Esophagus mucosa (tissue), 1 donor: ENCODE results near the gene CTNNBIP1. TPM values are rescaled to one million over a fixed set of nuclear protein-coding genes. Genes with fewer than 3 reads are reported as not detected.
"Not testable (repeated sequence)": the region's sequence is repeated elsewhere in the genome, so short reads cannot be mapped to it uniquely, and the experiment has no call there.

Experiments used
- ATAC-seq: fragments of 200-7000 bp; cut with Tn5 transposase; one replicate; pipeline ENCODE4 v1.9.1; 2020
- total RNA-seq: library from RNA; stranded (reverse); gene quantifications from one replicate; pipeline ENCODE4 v1.2.4, GENCODE V29; 2023
- donor health status: DM: yes; HTN: yes; CAD: no.

CTNNBIP1 gene
- total RNA-seq, 1 donor from 2014 or later: 175 TPM

- no peak for ATAC-seq
These were observed 82.4 kb downstream of the CTNNBIP1 start for GRCh38 chr1:9827558-9828185.

GRCh38 chr1:9826616-9827015 lies 83.5 kb downstream of the CTNNBIP1 start:
- no peak for ATAC-seq

GRCh38 chr1:9826087-9826486 lies 84.0 kb downstream of the CTNNBIP1 start:
- ATAC-seq: no peak

GRCh38 chr1:9825093-9826074 lies 84.7 kb downstream of the CTNNBIP1 start:
- ATAC-seq: peak; percentile 89

- ATAC-seq: no peak
These were observed 85.4 kb downstream of the CTNNBIP1 start for GRCh38 chr1:9824702-9825089.

GRCh38 chr1:9823943-9824701 lies 85.9 kb downstream of the CTNNBIP1 start, which contains the start of gene CLSTN1:
Gene CLSTN1, minus strand, starts transcription at chr1:9823965. Its CDS starts 232 bp downstream, at chr1:9823733.
- ATAC-seq: peak; percentile 62

- no peak for ATAC-seq
These were observed 86.5 kb downstream of the CTNNBIP1 start for GRCh38 chr1:9823693-9823942.

- ATAC-seq: peak; percentile 1
These were observed 87.0 kb downstream of the CTNNBIP1 start for GRCh38 chr1:9822897-9823692.

- ATAC-seq: no peak
These were observed 87.6 kb downstream of the CTNNBIP1 start for GRCh38 chr1:9822490-9822889.

GRCh38 chr1:9821710-9822109 lies 88.4 kb downstream of the CTNNBIP1 start:
- ATAC-seq: no peak

- ATAC-seq: no peak
These were observed 89.5 kb downstream of the CTNNBIP1 start for GRCh38 chr1:9820521-9820920.

GRCh38 chr1:9817734-9818133 lies 92.3 kb downstream of the CTNNBIP1 start:
- ATAC-seq: no peak

GRCh38 chr1:9816199-9816598 lies 93.9 kb downstream of the CTNNBIP1 start:
- ATAC-seq: no peak

- no peak for ATAC-seq
These were observed 94.9 kb downstream of the CTNNBIP1 start for GRCh38 chr1:9815150-9815549.

- no peak for ATAC-seq
These were observed 95.5 kb downstream of the CTNNBIP1 start for GRCh38 chr1:9814619-9815018.

- no peak for ATAC-seq
These were observed 98.7 kb downstream of the CTNNBIP1 start for GRCh38 chr1:9811239-9811966.

- peak; percentile 70 for ATAC-seq
These were observed 101.0 kb downstream of the CTNNBIP1 start for GRCh38 chr1:9809100-9809510.

GRCh38 chr1:9808459-9808858 lies 101.6 kb downstream of the CTNNBIP1 start:
- peak; percentile 23 for ATAC-seq

GRCh38 chr1:9807541-9807940 lies 102.5 kb downstream of the CTNNBIP1 start:
- peak; percentile 12 for ATAC-seq

- ATAC-seq: not testable (repeated sequence)
These were observed 104.1 kb downstream of the CTNNBIP1 start for GRCh38 chr1:9805972-9806371.

- no peak for ATAC-seq
These were observed 105.0 kb downstream of the CTNNBIP1 start for GRCh38 chr1:9805006-9805508.
